Right atrium auricular region (tissue), 2 donors: ENCODE data around the gene EDIL3. TPM values are rescaled to one million over a fixed set of nuclear protein-coding genes. Genes with fewer than 3 reads are reported as not detected.
A peak's percentile ranks its signal among the peaks of the same experiment; 100 is the strongest.

Experiments
- DNase-seq: peaks from one replicate; pipeline ENCODE4 v3.0.0-alpha.2; 2019; ENCODE audit warnings: low spot score
- H3K27ac ChIP-seq, 2 donors: fragments of 200-600 bp; sonication (generic); 1 replicate in 1 of 2; 2 replicates in 1 of 2; pipeline ENCODE4 v1.5.1; 2016 to 2019
- H3K27me3 ChIP-seq, 2 donors: fragments of 200-600 bp; sonication (generic); one replicate each; pipeline versions ENCODE4 v1.5.1 to v1.6.0; 2017 to 2019
- H3K36me3 ChIP-seq: fragments of 200-600 bp; sonication (generic); one replicate; pipeline ENCODE4 v1.5.1; 2016
- H3K4me1 ChIP-seq, 2 donors: fragments of 200-600 bp; sonication (generic); one replicate each; pipeline versions ENCODE4 v1.5.1 to v1.6.0; 2017 to 2019
- H3K4me3 ChIP-seq, 2 donors: fragments of 200-600 bp; sonication (generic); 1 replicate in 1 of 2; 2 replicates in 1 of 2; pipeline ENCODE4 v1.5.1; 2017 to 2019; ENCODE audit warnings: mild to moderate bottlenecking in 1 of 2, moderate library complexity in 1 of 2
- H3K9me3 ChIP-seq, 2 donors: fragments of 200-600 bp; sonication (generic); one replicate each; pipeline ENCODE4 v1.5.1; 2019
- total RNA-seq, 2 donors: library from RNA; depleted of rRNA; stranded (reverse); fragments of >200 nt; gene quantifications; one replicate each; pipeline ENCODE4 v1.1.0, GENCODE V29; 2016
- TF ChIP-seq, protein P1 (sequence below), 2 donors: fragments of 200-600 bp; sonication (generic); IDR thresholded peaks; one replicate each; pipeline ENCODE4 v1.5.1; 2019; ENCODE audit warnings: antibody characterized with exemption in 2 of 2

EDIL3 gene
- total RNA-seq, 2 donors from 2014 or later: 9.0 to 10.8 TPM

DNA sequence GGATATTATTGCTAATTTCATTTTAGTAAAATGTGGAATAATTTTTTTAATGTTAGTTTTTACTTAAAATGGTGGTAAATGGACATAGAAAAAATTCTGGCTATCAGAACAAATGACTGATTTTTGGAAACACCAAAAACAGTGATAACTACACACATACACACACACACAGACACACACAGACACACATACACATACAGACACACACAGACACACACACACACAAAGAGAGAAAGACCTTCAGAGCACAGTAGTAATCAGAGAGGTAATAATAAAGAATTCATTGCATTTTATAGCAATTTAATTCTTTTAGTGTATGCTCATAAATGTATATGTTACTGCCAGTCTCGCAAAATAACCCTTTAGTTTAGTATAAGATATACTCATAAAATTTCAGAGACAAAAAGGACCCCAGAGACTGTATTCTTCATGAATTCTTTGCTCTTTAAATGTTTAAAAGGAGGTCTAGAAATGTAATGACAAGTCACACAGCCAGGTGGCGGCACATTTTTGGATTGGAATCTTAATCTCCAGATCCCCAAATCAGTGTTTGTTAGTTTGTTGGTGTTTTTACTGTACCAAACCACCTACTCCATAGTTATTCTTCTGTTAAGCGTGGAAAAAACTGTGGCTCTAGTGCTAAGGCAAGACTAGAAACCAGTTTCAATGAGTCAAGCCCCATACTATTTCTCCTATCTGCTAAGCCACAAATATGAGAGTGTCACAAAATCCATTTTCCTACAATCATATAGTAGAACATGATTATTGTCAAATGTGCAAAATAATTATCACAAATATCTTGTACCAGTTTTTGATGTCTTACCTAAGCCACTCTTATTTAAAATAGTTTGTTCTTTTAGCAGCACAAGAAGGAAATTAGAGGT lies 109.9 kb downstream of the EDIL3 start:
- DNase-seq: no peak
- H3K36me3 ChIP-seq: no peaks in the 10 kb centered on the region
- H3K9me3 ChIP-seq: no peaks in the 10 kb centered on the region
- TF ChIP-seq, protein P1, sequence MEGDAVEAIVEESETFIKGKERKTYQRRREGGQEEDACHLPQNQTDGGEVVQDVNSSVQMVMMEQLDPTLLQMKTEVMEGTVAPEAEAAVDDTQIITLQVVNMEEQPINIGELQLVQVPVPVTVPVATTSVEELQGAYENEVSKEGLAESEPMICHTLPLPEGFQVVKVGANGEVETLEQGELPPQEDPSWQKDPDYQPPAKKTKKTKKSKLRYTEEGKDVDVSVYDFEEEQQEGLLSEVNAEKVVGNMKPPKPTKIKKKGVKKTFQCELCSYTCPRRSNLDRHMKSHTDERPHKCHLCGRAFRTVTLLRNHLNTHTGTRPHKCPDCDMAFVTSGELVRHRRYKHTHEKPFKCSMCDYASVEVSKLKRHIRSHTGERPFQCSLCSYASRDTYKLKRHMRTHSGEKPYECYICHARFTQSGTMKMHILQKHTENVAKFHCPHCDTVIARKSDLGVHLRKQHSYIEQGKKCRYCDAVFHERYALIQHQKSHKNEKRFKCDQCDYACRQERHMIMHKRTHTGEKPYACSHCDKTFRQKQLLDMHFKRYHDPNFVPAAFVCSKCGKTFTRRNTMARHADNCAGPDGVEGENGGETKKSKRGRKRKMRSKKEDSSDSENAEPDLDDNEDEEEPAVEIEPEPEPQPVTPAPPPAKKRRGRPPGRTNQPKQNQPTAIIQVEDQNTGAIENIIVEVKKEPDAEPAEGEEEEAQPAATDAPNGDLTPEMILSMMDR (IDR thresholded peaks at IDR 0.05): peak in 1 of 2 donors; percentile 68
- H3K4me3 ChIP-seq: no peak overlapping the region
- no peak overlapping the region for H3K27ac ChIP-seq
- no peaks in the 10 kb centered on the region for H3K4me1 ChIP-seq
- no peaks in the 10 kb centered on the region for H3K27me3 ChIP-seq

DNA sequence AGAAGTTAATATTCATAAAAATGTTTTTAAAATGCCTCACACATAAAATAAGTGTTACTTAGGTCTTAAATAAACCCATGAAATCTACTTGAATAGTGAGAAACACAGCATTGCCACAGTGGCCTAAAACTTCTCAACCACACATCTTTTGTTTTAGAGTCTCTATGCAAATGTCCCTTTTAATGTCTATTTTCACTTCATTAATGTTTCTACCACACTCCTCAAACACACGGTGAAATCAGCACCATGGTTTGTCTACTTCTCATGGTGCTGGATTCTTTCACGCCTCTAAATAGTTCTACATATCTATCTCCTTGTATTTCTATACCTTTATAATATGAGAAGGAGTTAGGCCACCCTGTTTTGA lies 111.2 kb downstream of the EDIL3 start:
- H3K36me3 ChIP-seq: no peaks in the 10 kb centered on the region
- TF ChIP-seq, protein P1 (IDR thresholded peaks at IDR 0.05): no peak
- no peaks in the 10 kb centered on the region for H3K9me3 ChIP-seq
- no peaks in the 10 kb centered on the region for H3K27me3 ChIP-seq
- H3K4me3 ChIP-seq: no peak overlapping the region
- no peak for DNase-seq
- H3K4me1 ChIP-seq: no peaks in the 10 kb centered on the region
- no peak overlapping the region for H3K27ac ChIP-seq

GRCh38 chr5:84272771-84273516 lies 111.7 kb downstream of the EDIL3 start:
- no peak for DNase-seq
- Histone ChIP-seq H3K4me1 (no peaks in the 10 kb centered on the region), H3K27me3 (no peaks in the 10 kb centered on the region), H3K9me3 (no peaks in the 10 kb centered on the region), H3K36me3 (no peaks in the 10 kb centered on the region), H3K27ac (no peak overlapping the region), H3K4me3 (no peak overlapping the region)
- TF ChIP-seq, protein P1 (IDR thresholded peaks at IDR 0.05): no peak

DNA sequence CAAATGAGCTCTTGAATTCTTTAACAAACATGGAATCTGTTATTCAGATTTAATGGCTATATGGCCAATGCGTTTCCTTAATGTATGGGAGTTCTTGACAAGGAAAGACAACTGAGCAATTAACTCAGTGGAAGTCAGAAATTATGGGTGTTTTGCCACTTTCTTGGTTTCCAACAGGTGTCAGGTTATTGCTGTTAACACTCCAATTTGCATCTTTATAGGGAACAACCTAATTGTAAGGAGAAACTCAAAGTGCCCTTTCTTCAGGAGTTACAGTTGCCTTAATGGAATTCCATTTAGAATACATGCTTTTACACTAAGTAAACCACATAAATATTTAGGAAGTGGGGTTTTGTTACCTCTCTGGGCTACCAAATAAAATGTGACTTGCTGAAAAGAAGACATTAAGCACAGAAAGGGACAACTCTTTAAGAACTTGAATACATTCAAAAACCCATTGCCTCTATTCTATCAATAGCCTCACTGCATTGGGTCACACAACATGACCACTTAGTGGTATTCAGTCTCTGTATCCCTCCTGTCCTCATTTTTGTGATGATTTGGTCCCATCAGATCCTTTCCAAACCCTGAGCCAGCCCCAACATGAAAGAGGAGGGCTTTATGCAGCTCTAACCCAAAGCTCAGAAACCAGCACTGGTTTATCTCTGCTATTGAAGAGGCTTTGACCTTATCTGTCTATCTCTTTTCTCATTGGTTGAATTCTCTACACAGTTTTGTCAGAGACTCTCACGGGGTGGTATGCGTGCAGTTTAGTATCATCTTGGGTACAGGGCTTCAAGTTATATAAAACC lies 118.7 kb downstream of the EDIL3 start:
- Histone ChIP-seq H3K27ac (no peak overlapping the region), H3K4me1 (no peaks in the 10 kb centered on the region), H3K36me3 (no peaks in the 10 kb centered on the region), H3K4me3 (no peak overlapping the region), H3K27me3 (no peaks in the 10 kb centered on the region), H3K9me3 (no peaks in the 10 kb centered on the region)
- TF ChIP-seq, protein P1 (IDR thresholded peaks at IDR 0.05): no peak
- no peak for DNase-seq

GRCh38 chr5:84265130-84265529 lies 119.5 kb downstream of the EDIL3 start:
- no peaks in the 10 kb centered on the region for H3K9me3 ChIP-seq
- no peak overlapping the region for H3K27ac ChIP-seq
- no peaks in the 10 kb centered on the region for H3K36me3 ChIP-seq
- TF ChIP-seq, protein P1 (IDR thresholded peaks at IDR 0.05): no peak
- H3K4me3 ChIP-seq: no peak overlapping the region
- H3K4me1 ChIP-seq: no peaks in the 10 kb centered on the region
- H3K27me3 ChIP-seq: no peaks in the 10 kb centered on the region
- DNase-seq: no peak
